ENCODE results near the gene PDIA5. TPM values are rescaled to one million over a fixed set of nuclear protein-coding genes. Genes with fewer than 3 reads are reported as not detected.

Gene PDIA5
- polyA plus RNA-seq, 1 donor (not counting 4 experiments of a cell fraction or from before 2014, with no cell fraction given) = 29.8 TPM

GRCh38 chr3:123158899-123159390 lies 92.1 kb downstream of the PDIA5 start:
- dilution Hi-C loops (cut with MboI; ENCODE audit: extremely low pct_ligation_motif_present, low sequenced_read_pairs) = no loop called here
- TF ChIP-seq EZH2 (IDR thresholded peaks at IDR 0.05; ENCODE audit: low read length) = no peak
- TF ChIP-seq, protein P1, sequence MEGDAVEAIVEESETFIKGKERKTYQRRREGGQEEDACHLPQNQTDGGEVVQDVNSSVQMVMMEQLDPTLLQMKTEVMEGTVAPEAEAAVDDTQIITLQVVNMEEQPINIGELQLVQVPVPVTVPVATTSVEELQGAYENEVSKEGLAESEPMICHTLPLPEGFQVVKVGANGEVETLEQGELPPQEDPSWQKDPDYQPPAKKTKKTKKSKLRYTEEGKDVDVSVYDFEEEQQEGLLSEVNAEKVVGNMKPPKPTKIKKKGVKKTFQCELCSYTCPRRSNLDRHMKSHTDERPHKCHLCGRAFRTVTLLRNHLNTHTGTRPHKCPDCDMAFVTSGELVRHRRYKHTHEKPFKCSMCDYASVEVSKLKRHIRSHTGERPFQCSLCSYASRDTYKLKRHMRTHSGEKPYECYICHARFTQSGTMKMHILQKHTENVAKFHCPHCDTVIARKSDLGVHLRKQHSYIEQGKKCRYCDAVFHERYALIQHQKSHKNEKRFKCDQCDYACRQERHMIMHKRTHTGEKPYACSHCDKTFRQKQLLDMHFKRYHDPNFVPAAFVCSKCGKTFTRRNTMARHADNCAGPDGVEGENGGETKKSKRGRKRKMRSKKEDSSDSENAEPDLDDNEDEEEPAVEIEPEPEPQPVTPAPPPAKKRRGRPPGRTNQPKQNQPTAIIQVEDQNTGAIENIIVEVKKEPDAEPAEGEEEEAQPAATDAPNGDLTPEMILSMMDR (optimal IDR thresholded peaks at IDR 0.05 in 1 of 3, IDR thresholded peaks at IDR 0.05 in 1 of 3, conservative IDR thresholded peaks at IDR 0.05 in 1 of 3; ENCODE audit: extremely low read depth in 1 of 3, insufficient read depth in 2 of 3, low read length in 3 of 3) = no peak
- no peak for FAIRE-seq

GRCh38 chr3:123159926-123160635 lies 93.3 kb downstream of the PDIA5 start:
- Histone ChIP-seq H3K27ac (ENCODE audit: control insufficient read depth, insufficient read depth, low read length) (no peak overlapping the region), H3K9me1 (ENCODE audit: control insufficient read depth, extremely low read depth, insufficient read depth, low read length) (no peaks in the 10 kb centered on the region), H3K9ac (ENCODE audit: control insufficient read depth, extremely low read depth, insufficient read depth, low read length) (no peak overlapping the region), H4K20me1 (ENCODE audit: control insufficient read depth, extremely low read depth, insufficient read depth, low read length) (no peaks in the 10 kb centered on the region), H3K79me2 (ENCODE audit: control insufficient read depth, insufficient read depth, low read length) (no peaks in the 10 kb centered on the region), H3K4me2 (ENCODE audit: control insufficient read depth, extremely low read depth, insufficient read depth, low read depth, low read length) (no peak overlapping the region), H3K4me3 (ENCODE audit: control insufficient read depth in 2 of 3, extremely low read depth in 1 of 3, insufficient read depth in 2 of 3, low read depth in 1 of 3, low read length in 3 of 3) (no peak overlapping the region), H2AFZ (ENCODE audit: control insufficient read depth, low read length) (no peak overlapping the region), H3K36me3 (ENCODE audit: control insufficient read depth in 2 of 2, extremely low read depth in 1 of 2, insufficient read depth in 2 of 2, low read length in 2 of 2) (peaks cover 30 to 40% of the 10 kb centered on the region in 2 experiments), H3K4me1 (ENCODE audit: control insufficient read depth, extremely low read depth, insufficient read depth, low read length) (no peaks in the 10 kb centered on the region), H3K27me3 (ENCODE audit: control insufficient read depth, extremely low read depth, insufficient read depth, low read length) (no peaks in the 10 kb centered on the region), H3K9me3 (ENCODE audit: control insufficient read depth, low read depth, low read length) (no peaks in the 10 kb centered on the region)
- FAIRE-seq (no peak), DNase-seq (ENCODE audit: low read depth, low spot score) (no peak)
- dilution Hi-C loops (cut with MboI; ENCODE audit: extremely low pct_ligation_motif_present, low sequenced_read_pairs) = no loop called here
- TF ChIP-seq, protein P1 (optimal IDR thresholded peaks at IDR 0.05 in 1 of 3, IDR thresholded peaks at IDR 0.05 in 1 of 3, conservative IDR thresholded peaks at IDR 0.05 in 1 of 3; ENCODE audit: extremely low read depth in 1 of 3, insufficient read depth in 2 of 3, low read length in 3 of 3) = no peak
- TF ChIP-seq EZH2 (IDR thresholded peaks at IDR 0.05; ENCODE audit: low read length) = no peak

More at GRCh38 chr3:123158899-123159390, 92.1 kb downstream of the PDIA5 start:
- no peaks in the 10 kb centered on the region for H3K79me2 ChIP-seq (ENCODE audit: control insufficient read depth, insufficient read depth, low read length)
- no peaks in the 10 kb centered on the region for H4K20me1 ChIP-seq (ENCODE audit: control insufficient read depth, extremely low read depth, insufficient read depth, low read length)
- no peak overlapping the region for H3K9ac ChIP-seq (ENCODE audit: control insufficient read depth, extremely low read depth, insufficient read depth, low read length)
- no peak overlapping the region for H2AFZ ChIP-seq (ENCODE audit: control insufficient read depth, low read length)
- DNase-seq (ENCODE audit: low read depth, low spot score) = no peak
- H3K36me3 ChIP-seq (ENCODE audit: control insufficient read depth in 2 of 2, extremely low read depth in 1 of 2, insufficient read depth in 2 of 2, low read length in 2 of 2) = peaks cover 32 to 46% of the 10 kb centered on the region in 2 experiments
- H3K4me1 ChIP-seq (ENCODE audit: control insufficient read depth, extremely low read depth, insufficient read depth, low read length) = no peaks in the 10 kb centered on the region
- no peaks in the 10 kb centered on the region for H3K27me3 ChIP-seq (ENCODE audit: control insufficient read depth, extremely low read depth, insufficient read depth, low read length)
- no peak overlapping the region for H3K27ac ChIP-seq (ENCODE audit: control insufficient read depth, insufficient read depth, low read length)
- H3K4me3 ChIP-seq (ENCODE audit: control insufficient read depth in 2 of 3, extremely low read depth in 1 of 3, insufficient read depth in 2 of 3, low read depth in 1 of 3, low read length in 3 of 3) = no peak overlapping the region
- H3K9me3 ChIP-seq (ENCODE audit: control insufficient read depth, low read depth, low read length) = no peaks in the 10 kb centered on the region
- H3K4me2 ChIP-seq (ENCODE audit: control insufficient read depth, extremely low read depth, insufficient read depth, low read depth, low read length) = no peak overlapping the region
- H3K9me1 ChIP-seq (ENCODE audit: control insufficient read depth, extremely low read depth, insufficient read depth, low read length) = no peaks in the 10 kb centered on the region

Data from keratinocyte (primary cell).